HEK293 (cell line): ENCODE data around the gene CAV1.

ENCODE experiments used
- CTCF ChIP-seq: fragments of 450-650 bp; formaldehyde crosslinking; IDR thresholded peaks from 2 replicates; pipeline ENCODE4 v1.5.1; 2016; ENCODE audit warnings: missing biosample characterization, missing genetic modification characterization
- KLF1 ChIP-seq: fragments of 450-650 bp; formaldehyde crosslinking; IDR thresholded peaks from 2 replicates; pipeline ENCODE4 v1.5.1; 2016; ENCODE audit warnings: missing biosample characterization, missing genetic modification characterization
- PATZ1 ChIP-seq: fragments of 450-650 bp; formaldehyde crosslinking; IDR thresholded peaks from 2 replicates; pipeline ENCODE4 v1.5.1; 2016; ENCODE audit warnings: missing biosample characterization, missing genetic modification characterization
- REST ChIP-seq: fragments of 450-650 bp; formaldehyde crosslinking; IDR thresholded peaks from 2 replicates; pipeline ENCODE4 v1.5.1; 2016; ENCODE audit warnings: missing biosample characterization, missing genetic modification characterization
- TCF7L2 ChIP-seq: IDR thresholded peaks from 2 replicates; pipeline ENCODE4 v1.6.1; 2011; ENCODE audit warnings: low read depth, mild to moderate bottlenecking, inconsistent platforms, low read length, moderate library complexity, borderline replicate concordance
- YY1 ChIP-seq: fragments of 450-650 bp; formaldehyde crosslinking; IDR thresholded peaks from 2 replicates; pipeline ENCODE4 v1.5.1; 2018; ENCODE audit warnings: missing biosample characterization, missing genetic modification characterization
- ZBTB49 ChIP-seq: fragments of 450-650 bp; formaldehyde crosslinking; IDR thresholded peaks from 2 replicates; pipeline ENCODE4 v1.5.1; 2016; ENCODE audit warnings: missing biosample characterization, missing genetic modification characterization, low read depth
- ZNF121 ChIP-seq: fragments of 450-650 bp; formaldehyde crosslinking; IDR thresholded peaks from 2 replicates; pipeline ENCODE4 v1.5.1; 2016; ENCODE audit warnings: missing biosample characterization, missing genetic modification characterization
- ZNF140 ChIP-seq: fragments of 450-650 bp; formaldehyde crosslinking; IDR thresholded peaks from 2 replicates; pipeline ENCODE4 v1.5.1; 2016; ENCODE audit warnings: missing biosample characterization, missing genetic modification characterization

GRCh38 chr7:116557901-116558300, 33.1 kb downstream of the CAV1 start:
- TF ChIP-seq CTCF (tag by site-specific recombination) (no peak), ZBTB49 (no peak), PATZ1 (tag by site-specific recombination) (no peak), ZNF121 (tag by site-specific recombination) (no peak), KLF1 (no peak), REST (tag by site-specific recombination) (no peak), TCF7L2 (no peak), YY1 (tag by site-specific recombination) (no peak), ZNF140 (no peak)
